Astrocyte of the cerebellum (primary cell): ENCODE measurements around the gene FARSB.

Experiments
- DNase-seq: peaks from one replicate; pipeline ENCODE4 v3.0.0-alpha.2; 2011; ENCODE audit warnings: low read depth
- H3K4me3 ChIP-seq: 2 replicates; pipeline ENCODE4 v1.5.1; 2011; ENCODE audit warnings: mild to moderate bottlenecking, low read depth, low read length, moderate library complexity
- CTCF ChIP-seq: IDR thresholded peaks from 2 replicates; pipeline ENCODE4 v1.5.1; 2012; ENCODE audit warnings: low read length, low read depth, moderate library complexity, mild to moderate bottlenecking; ENCODE audit errors: missing control alignments
- in situ Hi-C: cut with HindIII; loops from 2 replicates; pipeline ENCODE4 v1.10.0; 2017; ENCODE audit warnings: low sequenced_read_pairs

The FARSB gene

GRCh38 chr2:222604749-222605515, 51.0 kb downstream of the FARSB start:
- DNase-seq: no peak

DNA sequence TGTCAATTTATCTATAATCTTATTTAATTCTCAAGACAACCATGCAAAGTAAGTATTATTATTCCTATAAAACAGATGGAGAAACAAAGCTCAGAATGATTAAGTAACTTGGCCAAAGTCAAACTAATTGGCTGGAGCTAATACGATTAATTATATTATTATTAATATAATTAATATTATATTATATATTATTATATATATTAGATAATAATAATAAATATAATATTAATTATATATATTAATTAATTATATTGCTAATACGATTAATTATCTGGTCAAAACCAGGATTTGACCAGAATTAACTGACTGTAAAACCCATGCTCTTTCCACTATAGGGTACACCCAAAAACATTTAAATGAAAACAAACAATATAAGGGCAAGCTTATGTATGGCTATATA, 52.4 kb downstream of the FARSB start:
- DNase-seq: no peak
- in situ Hi-C loops: loop anchor here (25.0 kb wide), 2 partner anchors 291 to 566 kb away; a partner anchor contains a TSS
- no peak overlapping the region for H3K4me3 ChIP-seq
- TF ChIP-seq CTCF: no peak

More at GRCh38 chr2:222604749-222605515, 51.0 kb downstream of the FARSB start:
- in situ Hi-C loops: loop anchor here (5.0 to 25.0 kb wide), 3 partner anchors 33 to 568 kb away; a partner anchor contains a TSS
- TF ChIP-seq CTCF: no peak
- H3K4me3 ChIP-seq: no peak overlapping the region

DNA sequence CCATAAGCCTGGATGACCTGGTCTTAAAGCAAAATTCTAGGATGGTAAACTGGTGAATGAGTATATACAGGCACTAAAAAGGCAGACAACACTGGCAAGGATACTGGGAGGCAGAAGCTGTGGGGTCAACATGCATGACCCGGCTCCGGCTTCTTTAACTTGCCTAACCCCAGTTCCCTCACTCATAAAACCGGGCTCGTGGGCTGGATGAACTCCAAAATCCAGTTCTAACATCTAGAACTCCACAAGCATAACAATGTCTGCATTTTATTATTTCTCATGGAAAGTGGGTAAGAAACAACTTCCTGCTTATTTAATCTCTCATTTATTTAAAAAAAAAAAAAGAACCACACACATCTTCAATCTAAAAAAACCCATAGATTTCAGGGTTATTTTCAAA, 57.3 kb downstream of the FARSB start:
- H3K4me3 ChIP-seq: no peak overlapping the region
- in situ Hi-C loops: no loop called here
- DNase-seq: no peak
- no peak for TF ChIP-seq CTCF

GRCh38 chr2:222595581-222595980, 60.3 kb downstream of the FARSB start:
- DNase-seq: no peak
- in situ Hi-C loops: no loop called here
- no peak overlapping the region for H3K4me3 ChIP-seq
- TF ChIP-seq CTCF: no peak

GRCh38 chr2:222594679-222595078, 61.2 kb downstream of the FARSB start:
- DNase-seq: no peak
- no peak for TF ChIP-seq CTCF
- no peak overlapping the region for H3K4me3 ChIP-seq
- in situ Hi-C loops: no loop called here

DNA sequence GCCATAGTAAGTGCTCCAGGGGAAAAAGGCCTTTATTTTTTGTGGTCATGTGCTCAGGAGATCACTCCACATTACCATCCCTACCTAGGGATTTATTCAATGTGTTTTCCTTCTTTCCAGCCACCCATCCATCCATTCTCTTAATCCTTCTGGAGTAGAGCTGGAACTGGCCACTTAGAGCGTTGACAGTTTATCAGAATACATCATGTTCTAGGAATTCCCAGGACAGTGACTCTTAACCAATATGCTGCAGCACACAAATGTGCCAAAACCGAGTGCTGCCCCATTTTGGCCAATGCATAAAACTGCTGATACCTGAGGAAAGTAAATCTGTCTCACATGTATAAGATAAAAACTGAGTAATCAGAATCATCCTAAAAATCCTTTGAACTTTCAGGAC, 63.7 kb downstream of the FARSB start:
- in situ Hi-C loops: no loop called here
- TF ChIP-seq CTCF: no peak
- DNase-seq: no peak
- H3K4me3 ChIP-seq: no peak overlapping the region
